UCSD-AML1 (cell line): ENCODE measurements around the gene DCLK1.

Experiments used
- DNase-seq: peaks from one replicate; lab custom pipeline; 2025; ENCODE audit not compliant: unreplicated experiment; lab: John Stamatoyannopoulos, UW

Gene DCLK1

DNA sequence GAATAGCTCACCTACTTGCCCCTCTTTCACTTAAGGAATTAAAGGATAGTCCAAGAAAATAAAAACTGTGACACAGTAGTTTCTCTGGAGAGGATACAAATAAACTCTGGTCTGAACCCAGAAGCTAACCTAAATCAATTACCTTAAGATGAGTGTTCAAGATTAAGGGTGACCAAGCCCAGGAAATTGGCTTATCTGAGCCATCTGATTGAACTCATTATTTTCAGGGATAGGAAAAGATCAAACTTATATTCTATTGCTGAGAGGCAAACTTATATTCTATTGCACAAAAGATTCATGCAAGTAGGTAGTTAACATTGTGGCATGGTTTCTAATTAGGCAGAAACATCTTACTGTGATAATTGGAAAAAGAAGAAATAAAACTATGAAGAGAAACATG, 175.1 kb downstream of the DCLK1 start:
- DNase-seq = no peak

DNA sequence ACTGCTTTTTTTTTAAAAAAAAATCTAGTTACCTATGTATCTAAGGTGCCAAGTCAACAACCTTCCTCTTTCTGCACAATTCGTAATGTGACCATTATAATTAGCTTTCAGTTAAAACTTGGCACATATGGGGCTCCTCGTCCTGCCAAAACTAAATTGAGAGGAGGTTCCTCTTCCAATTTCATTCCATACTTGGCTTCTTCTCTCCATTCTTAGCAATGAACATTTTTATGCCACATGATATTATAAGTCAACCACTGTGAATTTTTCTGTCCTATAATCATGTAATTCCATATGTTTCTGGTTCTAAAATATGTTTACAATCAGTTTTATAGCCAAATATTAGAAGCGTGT, 177.0 kb downstream of the DCLK1 start:
- DNase-seq = no peak

DNA sequence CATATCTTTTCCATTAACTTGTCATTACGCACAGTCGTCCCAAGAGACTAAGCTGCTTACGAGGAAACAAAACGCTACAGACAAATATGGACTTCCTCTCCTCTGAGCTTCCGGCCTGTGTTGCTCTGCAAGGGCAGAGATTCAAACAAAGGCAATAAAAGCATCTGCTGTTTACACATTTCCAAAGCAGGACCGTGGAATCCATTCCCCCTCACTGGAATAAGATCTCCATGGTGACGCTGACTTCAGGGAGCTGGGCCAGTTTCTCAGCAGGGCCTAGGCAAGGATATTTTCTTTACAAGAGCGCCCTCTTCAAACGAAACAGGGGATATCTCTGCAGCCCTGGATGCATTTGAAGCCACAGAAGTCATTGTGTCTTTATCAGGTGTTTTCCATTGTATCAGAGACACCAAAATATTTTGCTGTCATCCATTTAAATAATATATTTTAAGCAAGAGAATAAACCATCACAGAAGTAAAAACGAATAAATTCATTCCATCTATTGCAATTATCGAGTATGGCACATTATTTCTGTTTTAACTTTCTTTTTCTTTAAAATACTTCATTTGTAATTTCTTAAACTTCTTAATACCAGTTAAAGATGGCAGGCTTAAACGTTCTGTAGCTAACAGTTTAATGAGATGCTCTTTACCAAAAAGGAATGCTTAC, 177.5 kb downstream of the DCLK1 start:
- no peak for DNase-seq

DNA sequence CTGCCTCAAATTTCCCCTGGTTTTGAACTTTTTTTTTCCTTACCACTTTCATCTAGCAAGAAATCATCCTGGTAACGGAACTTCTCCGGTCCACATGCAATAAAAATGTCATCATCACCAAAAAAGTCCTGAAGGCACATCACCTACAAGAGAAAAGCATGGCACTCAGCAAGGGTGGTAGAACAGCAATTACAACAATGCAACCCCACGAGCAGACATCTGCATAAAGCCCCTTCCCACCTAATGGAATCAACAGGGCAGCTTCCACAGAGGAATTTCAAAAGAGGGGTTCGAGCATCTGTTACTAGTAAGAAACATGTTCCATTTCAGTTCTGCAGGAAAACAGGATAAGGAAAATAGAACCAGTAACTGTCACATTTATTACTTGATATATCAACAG, 183.9 kb downstream of the DCLK1 start:
- no peak for DNase-seq

DNA sequence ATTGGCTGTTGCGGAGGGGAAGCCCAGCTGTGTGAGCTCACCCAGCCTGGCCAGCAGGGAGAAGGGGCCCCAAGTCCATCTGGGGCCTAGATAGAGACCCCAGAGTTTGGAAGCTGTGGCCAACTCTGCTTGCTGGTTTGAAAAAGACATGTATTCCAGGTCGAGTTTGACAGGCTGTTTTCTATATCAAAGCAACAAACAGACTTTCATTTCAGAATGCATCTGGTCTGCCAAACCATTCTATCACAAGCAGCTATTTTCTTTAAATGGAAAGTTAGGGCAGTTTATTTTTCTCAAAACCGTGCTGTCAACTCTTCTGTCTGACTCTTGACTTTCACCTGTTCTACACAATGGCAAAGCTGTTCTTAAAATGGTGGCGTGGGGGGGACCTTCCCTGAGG, 185.8 kb downstream of the DCLK1 start:
- DNase-seq = no peak

DNA sequence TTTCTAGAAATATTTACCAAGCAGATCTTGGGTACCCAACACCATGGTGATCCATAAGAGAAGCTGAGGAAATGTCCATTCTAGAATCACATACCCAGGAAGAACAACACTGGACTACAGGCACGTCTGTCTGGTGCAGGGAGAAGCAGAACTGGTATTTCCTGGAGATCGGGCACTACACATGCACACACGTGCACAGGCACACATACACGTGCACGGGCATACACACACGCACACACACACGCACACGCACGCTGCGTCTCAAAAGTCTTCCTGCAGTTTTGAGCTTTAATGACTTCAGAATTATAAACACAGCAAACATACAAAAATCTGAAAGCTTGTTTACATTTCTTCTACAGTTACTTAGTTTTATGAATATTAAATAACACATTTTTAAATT, 189.8 kb downstream of the DCLK1 start:
- DNase-seq = no peak

DNA sequence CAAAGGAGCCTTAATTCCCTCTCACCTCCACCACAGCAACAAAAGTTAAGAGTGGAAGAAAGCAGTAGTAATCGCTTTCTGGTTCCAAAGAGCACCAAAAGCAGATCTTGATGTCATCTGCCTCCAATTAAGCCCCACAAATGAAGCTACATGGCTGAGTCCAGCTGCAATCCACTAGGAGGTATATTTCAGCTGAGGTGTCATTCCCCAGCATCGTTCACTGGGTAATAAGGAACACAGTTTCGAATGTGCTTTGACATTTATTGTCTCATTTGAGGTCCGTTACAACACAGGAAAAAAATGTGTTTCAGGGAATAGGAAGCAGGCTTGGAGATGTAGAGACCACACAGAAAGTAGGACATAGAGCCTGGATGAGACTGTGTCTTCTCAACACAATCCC, 190.4 kb downstream of the DCLK1 start:
- DNase-seq = no peak

DNA sequence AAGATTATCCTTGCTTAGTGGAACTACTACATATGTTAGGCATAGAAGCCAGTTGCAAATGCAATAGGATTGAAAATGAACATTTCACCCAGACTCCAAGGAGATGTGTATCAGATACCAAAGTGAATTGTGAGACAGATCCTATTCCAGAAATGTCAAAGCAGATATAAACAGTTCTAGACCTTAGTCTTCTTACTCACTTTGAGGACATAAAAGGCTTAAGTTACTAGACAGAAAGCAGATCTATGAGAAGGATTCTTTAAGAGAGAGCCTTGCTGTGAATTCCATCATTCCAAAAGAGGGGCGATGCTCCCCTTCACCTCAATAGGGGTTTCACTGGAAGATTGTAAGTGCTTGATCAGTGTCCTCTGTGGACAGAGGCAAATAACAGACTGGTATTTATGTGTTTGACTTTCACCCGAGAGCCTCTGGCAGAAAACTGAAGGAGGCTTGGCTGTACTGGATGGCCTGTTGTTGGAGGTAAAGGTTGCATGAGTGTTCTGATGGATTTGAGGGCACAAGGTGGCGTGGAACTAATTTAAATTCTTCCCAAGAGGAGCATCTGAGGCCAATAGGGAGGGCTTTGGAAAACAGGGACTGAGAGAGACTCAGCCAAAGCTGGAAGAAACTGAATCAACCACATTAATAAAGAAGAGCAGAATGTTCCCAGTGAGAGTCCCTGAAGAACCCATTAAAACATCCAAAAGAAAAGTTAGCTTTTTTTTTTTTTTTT, 194.8 kb downstream of the DCLK1 start:
- no peak for DNase-seq

DNA sequence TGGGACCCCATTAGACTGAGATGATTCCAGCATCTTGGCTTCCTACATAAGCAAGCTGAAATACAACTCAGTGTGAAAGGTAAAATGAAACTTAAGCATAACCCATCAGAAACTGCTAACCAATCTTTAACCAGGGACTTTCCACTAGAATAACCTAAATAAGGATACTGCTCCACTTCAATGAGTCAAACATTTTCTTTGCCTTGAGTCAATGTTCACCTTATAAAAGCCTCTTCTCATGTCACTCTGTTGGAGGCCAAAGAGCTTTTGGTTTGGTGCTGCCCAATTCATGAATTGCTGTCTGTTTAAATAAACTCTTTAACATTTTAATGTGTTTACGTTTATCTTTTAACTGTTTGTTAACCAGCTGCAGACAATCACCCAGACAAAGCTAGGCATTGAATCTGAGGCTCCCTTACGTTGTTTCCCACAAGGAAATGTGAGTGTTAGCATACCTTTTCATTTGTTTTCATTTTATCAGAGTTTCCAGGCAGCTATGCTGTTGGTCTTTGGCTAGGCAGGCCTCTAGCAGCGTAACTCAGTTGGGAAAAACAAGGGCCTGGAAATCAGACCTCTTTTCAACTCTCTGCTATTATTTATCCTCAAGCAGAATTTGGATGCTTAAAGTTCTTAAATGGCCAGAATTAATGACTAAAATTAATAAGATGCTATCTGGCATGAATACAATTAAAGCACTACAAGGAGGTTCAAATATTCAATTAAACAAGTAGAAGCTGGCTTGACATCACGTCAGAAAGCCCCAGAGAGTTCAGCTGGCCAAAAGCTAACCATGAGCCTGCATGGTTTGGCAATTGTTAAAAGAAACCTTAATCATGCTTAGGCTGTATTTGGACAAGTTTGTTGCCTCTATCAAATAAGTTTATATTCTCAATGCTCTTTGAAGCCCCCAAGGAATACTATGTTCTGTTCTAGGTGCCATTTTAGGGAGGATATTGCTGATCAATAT, 200.2 kb downstream of the DCLK1 start:
- no peak for DNase-seq

DNA sequence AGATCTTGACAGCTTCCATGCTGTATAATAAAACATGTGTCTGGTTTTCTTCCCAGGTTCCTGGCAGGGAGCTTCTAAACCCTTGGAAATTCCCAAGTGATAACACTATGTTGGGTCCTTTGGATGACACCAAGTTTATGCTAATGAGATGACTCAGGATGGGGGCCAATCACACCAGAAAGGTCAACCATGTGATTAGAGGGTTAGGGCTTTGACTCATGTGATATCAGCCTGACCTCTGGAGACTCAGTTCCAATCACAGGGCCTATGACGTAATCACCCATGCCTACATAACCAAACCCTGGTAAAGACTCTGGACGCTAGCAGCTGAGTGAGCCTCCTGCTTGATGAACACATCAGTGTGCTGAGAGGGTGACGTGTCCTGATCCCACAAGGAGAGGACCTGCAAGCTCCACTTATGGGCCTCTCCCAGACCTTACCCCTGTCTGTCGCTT, 203.6 kb downstream of the DCLK1 start:
- no peak for DNase-seq

DNA sequence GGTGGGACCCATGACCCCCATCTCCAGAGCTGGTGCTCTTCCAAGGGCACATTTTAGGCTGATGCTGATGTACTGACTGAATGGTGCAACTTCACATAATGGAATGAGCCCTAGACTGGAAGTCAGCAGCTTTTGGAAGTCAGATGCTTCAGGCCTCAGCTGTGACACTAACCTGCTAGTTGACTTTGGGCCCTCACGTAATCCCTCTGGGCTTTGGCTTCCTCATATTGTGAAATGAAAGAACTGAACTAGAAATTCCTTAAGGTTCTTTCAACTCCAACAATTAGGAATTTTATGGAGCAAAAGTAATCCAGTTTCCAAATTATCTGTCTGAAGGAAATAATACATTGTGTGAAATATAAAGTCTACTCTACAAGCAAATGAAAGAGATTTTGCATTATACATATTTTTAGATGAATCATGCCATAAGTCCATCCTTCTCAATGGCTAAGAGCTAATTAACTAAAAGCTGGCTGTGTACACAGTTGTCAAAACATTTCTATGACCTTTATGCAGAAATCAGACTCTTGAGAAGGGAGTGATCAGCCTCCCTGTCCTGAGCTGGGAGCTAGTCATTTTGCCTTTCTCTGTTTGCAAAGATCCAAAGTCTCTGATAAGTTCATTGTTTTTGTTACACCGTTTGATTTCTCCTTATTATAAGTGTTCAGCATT, 204.2 kb downstream of the DCLK1 start:
- DNase-seq = no peak

DNA sequence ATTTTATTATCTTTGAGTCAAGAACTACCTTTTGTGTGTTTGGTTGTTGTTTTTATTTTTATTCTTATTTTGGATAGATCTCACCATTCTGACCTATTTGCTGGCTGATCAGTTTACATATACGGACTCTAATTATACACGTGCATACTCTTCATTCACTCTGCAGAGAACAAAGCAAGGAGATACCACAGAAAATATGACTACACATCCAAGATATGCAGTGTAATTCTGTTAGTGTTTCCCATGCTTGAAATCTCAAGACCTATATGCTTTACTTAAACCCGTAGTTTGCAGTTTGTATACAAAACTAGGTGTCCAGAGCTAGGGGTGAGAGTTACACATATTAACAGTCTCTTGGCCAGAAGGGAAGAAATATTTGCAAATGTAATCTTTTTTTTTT, 205.5 kb downstream of the DCLK1 start:
- no peak for DNase-seq

DNA sequence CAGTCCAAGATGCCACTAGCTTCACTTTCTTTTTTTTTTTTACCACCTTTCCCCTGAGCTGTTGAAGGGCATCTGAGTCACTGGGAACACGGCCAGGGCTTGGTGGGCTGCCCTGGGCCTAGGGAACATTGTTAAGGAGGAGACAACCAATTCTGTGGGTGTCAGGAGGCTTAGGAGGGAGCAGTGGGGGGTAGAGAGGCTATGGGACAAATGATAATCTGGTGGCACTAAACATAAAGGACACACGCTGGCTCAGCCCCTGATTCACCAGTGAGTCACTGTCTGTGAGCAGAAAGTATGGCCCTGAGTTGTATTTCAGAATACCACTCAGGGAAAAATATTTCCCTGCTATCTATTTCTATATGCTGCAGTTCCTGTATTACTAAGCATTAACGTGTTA, 207.8 kb downstream of the DCLK1 start:
- no peak for DNase-seq

DNA sequence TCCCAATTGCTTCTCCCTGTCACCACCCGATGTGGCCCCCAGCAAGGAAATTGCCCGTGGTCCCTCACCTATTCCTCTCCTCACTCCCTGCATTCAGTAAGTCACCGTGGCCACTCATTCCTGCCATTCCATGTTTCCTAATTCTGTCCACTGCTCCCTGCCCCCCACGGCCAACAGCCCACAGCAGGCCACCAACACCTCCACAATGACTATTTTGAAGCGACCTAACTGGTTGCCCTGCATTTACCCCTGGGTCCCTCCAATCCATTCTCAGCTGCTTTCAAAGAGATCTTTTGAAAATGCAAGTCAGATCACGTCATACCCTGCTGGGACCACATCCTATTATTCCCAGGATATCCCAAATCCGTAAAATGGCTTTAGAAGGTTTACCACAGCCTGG, 210.4 kb downstream of the DCLK1 start:
- no peak for DNase-seq

DNA sequence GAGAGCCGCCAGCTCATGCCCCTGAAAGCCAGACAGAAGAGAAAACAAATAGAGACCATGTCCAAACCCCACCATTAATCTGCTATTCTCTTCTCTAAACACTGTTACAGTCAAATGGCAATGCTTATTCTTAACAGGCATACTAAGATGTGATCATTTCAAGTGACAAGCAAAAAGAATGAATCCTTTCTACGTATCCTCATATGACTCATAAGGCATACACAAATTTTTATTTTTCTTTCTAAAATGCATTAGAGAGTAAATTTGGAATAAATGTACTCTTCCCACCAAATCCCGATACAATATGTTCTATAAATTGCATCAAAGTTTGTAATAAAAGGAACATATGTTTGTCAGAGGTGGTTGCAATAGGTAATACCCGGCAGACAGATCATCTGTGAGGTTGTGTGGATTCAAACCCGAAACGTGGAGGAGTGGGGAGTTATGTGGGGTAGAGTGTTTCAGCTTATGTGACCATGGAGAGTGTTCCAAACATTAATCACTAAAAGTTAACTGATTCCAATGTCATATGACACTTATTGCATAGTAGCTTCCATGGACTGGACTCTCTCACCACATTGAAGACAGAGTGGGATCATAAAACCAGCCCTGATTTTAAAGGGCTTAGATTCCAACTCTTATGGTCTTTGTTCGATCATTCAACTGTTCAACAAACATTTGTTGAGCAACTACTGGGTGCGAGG, 213.1 kb downstream of the DCLK1 start:
- no peak for DNase-seq

DNA sequence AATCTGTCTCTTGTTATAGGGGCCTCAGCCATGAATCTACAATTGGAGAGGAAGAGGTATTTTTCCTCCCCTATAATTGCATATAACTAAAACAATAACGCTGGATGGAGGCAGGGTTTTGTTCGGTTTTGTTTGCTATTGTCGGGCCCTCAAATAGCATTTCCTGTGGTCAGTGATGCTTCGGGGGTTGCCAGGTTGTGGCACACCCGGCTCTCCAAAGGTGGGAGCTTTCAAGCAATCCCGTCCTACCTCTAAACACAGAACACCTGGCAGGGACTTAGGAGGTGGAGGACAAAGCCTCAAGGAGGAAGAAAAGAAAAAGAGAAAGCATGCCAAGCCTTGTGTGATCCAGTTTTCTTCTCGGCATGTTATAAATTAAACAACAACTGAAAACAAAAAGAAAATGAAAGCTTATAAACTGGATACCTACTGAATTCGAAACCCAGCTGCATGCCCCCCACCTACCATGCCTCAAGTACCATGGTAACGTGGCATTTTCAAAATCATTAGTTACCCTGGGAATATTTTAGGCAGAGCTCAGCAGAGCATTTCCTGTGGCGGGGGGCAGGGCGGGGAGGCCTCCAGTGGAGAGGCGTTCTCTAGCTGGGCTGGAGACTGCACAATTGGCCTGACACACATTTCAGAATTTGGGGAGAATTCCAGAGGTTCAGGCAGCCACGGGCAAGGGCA, 213.8 kb downstream of the DCLK1 start:
- DNase-seq = no peak

DNA sequence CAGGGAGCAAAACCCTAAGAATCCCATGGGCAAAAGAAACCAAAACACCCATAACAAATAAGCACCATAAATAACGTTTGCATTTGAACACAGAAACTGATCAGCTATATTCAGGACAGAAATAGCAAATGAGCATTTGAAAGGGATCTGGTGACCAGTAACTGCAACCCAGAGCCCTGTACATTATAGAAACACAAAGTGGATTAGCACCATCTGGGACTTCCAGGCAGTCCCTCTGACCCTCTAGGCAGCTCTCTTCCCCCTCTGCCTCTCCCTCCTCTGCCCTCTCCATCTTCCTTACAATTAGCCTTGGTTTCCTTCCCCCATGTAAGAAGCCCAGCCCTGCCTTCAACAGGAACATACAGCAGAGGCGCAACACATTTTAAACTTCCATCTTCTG, 215.0 kb downstream of the DCLK1 start:
- DNase-seq = no peak

DNA sequence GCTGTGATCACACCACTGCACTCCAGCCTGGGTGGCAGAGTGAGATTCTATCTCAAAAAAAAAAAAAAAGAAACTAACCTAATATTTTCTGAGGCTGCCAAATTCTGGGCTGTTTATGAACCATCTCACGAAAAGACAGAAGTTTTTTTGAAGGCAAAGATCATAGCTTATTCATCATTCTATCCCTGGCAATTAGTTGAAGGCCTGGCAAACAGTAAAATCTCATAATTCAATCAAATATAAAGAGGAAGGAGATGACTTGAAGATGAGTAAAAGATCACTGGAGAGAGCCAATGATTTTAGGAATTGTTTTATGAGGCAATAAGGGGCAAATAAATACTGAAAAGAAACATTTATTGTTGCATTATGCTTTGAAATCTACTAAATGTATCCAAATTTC, 216.5 kb downstream of the DCLK1 start:
- no peak for DNase-seq

DNA sequence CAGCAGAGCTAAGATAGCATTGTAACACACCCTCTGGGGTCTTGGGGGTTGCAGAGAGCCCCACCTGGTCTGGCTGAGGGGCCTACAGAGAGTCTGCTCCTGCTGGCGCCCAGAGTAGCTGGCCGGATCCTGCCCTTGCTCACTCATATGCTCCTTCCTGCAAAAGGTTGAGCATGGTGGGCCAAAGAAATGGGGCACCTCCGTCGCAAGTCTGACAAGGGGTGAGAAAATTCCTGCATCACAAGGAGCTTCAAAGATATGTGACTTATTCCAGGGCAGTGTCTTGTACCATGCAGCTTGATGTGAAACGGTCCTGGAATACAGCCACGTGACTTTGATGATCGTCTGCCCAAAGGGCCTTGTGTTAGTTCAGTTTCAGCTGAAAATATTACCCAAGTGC, 218.3 kb downstream of the DCLK1 start:
- DNase-seq = no peak
